WTC11 (cell line): ENCODE measurements around the gene TXNRD2. TPM values are rescaled to one million over a fixed set of nuclear protein-coding genes. Genes with fewer than 3 reads are reported as not detected.

Experiments
- ATAC-seq: fragments of 200-7000 bp; cut with Tn5 transposase; 2 replicates; pipeline ENCODE4 v1.10.0; 2021; ENCODE audit warnings: mild to moderate bottlenecking, moderate library complexity
- CTCF ChIA-PET: fragments of 300-600 bp; sonication (Branson Sonifier 250); formaldehyde crosslinking; loops from one replicate; lab custom pipeline; 2021; ENCODE audit warnings: antibody characterized with exemption; lab: Charles Lee
- POLR2A ChIA-PET: fragments of 350-600 bp; sonication (Branson Sonifier 250); formaldehyde crosslinking; loops from one replicate; lab custom pipeline; 2021; ENCODE audit warnings: antibody characterized with exemption; lab: Charles Lee
- DNase-seq: peaks from one replicate; pipeline ENCODE4 v3.0.0; 2021; ENCODE audit warnings: low spot score
- H3K27ac Mint-ChIP-seq: 2 replicates; pipeline ENCODE4 v1.8.0; 2021; ENCODE audit warnings: mixed read lengths
- H3K27me3 Mint-ChIP-seq: 2 replicates; pipeline ENCODE4 v1.8.0; 2021; ENCODE audit warnings: low read depth, mild to moderate bottlenecking, moderate library complexity, mixed read lengths
- H3K36me3 Mint-ChIP-seq: 2 replicates; pipeline ENCODE4 v1.8.0; 2021; ENCODE audit warnings: mixed read lengths
- H3K4me1 Mint-ChIP-seq: 2 replicates; pipeline ENCODE4 v1.8.0; 2022; ENCODE audit warnings: mixed read lengths
- H3K4me3 Mint-ChIP-seq: 2 replicates; pipeline ENCODE4 v1.8.0; 2021; ENCODE audit warnings: mild to moderate bottlenecking, moderate library complexity, mixed read lengths
- H3K9me3 Mint-ChIP-seq: 2 replicates; pipeline ENCODE4 v1.8.0; 2021; ENCODE audit warnings: mixed read lengths
- ATF2 ChIP-seq: sonication (generic); formaldehyde crosslinking; IDR thresholded peaks from 2 replicates; pipeline ENCODE4 v1.8.1; 2022; ENCODE audit warnings: low read depth, missing genetic modification reagents, borderline replicate concordance
- E2F4 ChIP-seq: sonication (generic); formaldehyde crosslinking; IDR thresholded peaks from 2 replicates; pipeline ENCODE4 v1.8.1; 2022; ENCODE audit warnings: low read depth, mild to moderate bottlenecking, moderate library complexity, missing genetic modification reagents, borderline replicate concordance
- ERG ChIP-seq: fragments of 250-450 bp; sonication (Bioruptor Pico); IDR thresholded peaks from 2 replicates; pipeline ENCODE4 v1.8.0; 2021; ENCODE audit warnings: mild to moderate bottlenecking
- MYBL2 ChIP-seq: sonication (generic); formaldehyde crosslinking; IDR thresholded peaks from 2 replicates; pipeline ENCODE4 v1.8.1; 2023; ENCODE audit warnings: mild to moderate bottlenecking, moderate library complexity, missing genetic modification reagents
- NFATC4 ChIP-seq: fragments of 250-450 bp; sonication (Bioruptor Pico); IDR thresholded peaks from 2 replicates; pipeline ENCODE4 v1.9.0; 2021; ENCODE audit warnings: mild to moderate bottlenecking
- NR1H2 ChIP-seq: sonication (generic); formaldehyde crosslinking; IDR thresholded peaks from 2 replicates; pipeline ENCODE4 v1.9.0; 2021; ENCODE audit warnings: mild to moderate bottlenecking, moderate library complexity, missing genetic modification reagents
- OVOL2 ChIP-seq: fragments of 250-450 bp; sonication (Bioruptor Pico); IDR thresholded peaks from 2 replicates; pipeline ENCODE4 v1.9.0; 2021; ENCODE audit warnings: mild to moderate bottlenecking, borderline replicate concordance
- PRRX2 ChIP-seq: fragments of 250-450 bp; sonication (Bioruptor Pico); IDR thresholded peaks from 2 replicates; pipeline ENCODE4 v1.8.0; 2021; ENCODE audit warnings: mild to moderate bottlenecking
- SMAD3 ChIP-seq: sonication (generic); formaldehyde crosslinking; IDR thresholded peaks from 2 replicates; pipeline ENCODE4 v1.8.0; 2022; ENCODE audit warnings: missing genetic modification reagents, mild to moderate bottlenecking, borderline replicate concordance
- TCF7 ChIP-seq: sonication (generic); formaldehyde crosslinking; IDR thresholded peaks from 2 replicates; pipeline ENCODE4 v1.8.0; 2022; ENCODE audit warnings: mild to moderate bottlenecking, low read depth, missing genetic modification reagents, moderate library complexity
- TEAD1 ChIP-seq: sonication (generic); formaldehyde crosslinking; IDR thresholded peaks from 2 replicates; pipeline ENCODE4 v1.8.0; 2022; ENCODE audit warnings: mild to moderate bottlenecking, missing genetic modification reagents
- TEAD4 ChIP-seq: sonication (generic); formaldehyde crosslinking; IDR thresholded peaks from 2 replicates; pipeline ENCODE4 v1.8.0; 2022; ENCODE audit warnings: mild to moderate bottlenecking, missing genetic modification reagents
- ZNF121 ChIP-seq: sonication (generic); formaldehyde crosslinking; IDR thresholded peaks from 2 replicates; pipeline ENCODE4 v1.8.0; 2023; ENCODE audit warnings: missing genetic modification reagents
- ZNF138 ChIP-seq: sonication (generic); formaldehyde crosslinking; conservative IDR thresholded peaks from 2 replicates; pipeline ENCODE4 v1.8.1; 2022; ENCODE audit warnings: mild to moderate bottlenecking, moderate library complexity, missing genetic modification reagents
- ZNF232 ChIP-seq: sonication (generic); formaldehyde crosslinking; IDR thresholded peaks from 2 replicates; pipeline ENCODE4 v1.8.0; 2022; ENCODE audit warnings: mild to moderate bottlenecking, missing genetic modification reagents
- ZNF263 ChIP-seq: sonication (generic); formaldehyde crosslinking; IDR thresholded peaks from 2 replicates; pipeline ENCODE4 v1.8.1; 2022; ENCODE audit warnings: low read depth, mild to moderate bottlenecking, moderate library complexity, missing genetic modification reagents
- ZNF416 ChIP-seq: fragments of 250-450 bp; sonication (Bioruptor Pico); IDR thresholded peaks from 2 replicates; pipeline ENCODE4 v1.9.0; 2021; ENCODE audit warnings: mild to moderate bottlenecking, inconsistent platforms
- ZNF423 ChIP-seq: fragments of 250-450 bp; sonication (Bioruptor Pico); IDR thresholded peaks from 2 replicates; pipeline ENCODE4 v2.1.2; 2022; ENCODE audit warnings: mild to moderate bottlenecking, moderate library complexity
- total RNA-seq: library from RNA; stranded (reverse); gene quantifications from 3 replicates; pipeline ENCODE4 v1.2.3, GENCODE V29; 2021
- TF ChIP-seq, protein P1 (sequence below): sonication (generic); formaldehyde crosslinking; IDR thresholded peaks from 2 replicates; pipeline ENCODE4 v1.8.0; 2022; ENCODE audit warnings: mild to moderate bottlenecking, missing genetic modification reagents

The TXNRD2 gene
- total RNA-seq, 1 experiment from 2014 or later, result 15.9 TPM

GRCh38 chr22:19979712-19980493 lies 38.3 kb upstream of the TXNRD2 start (continued):
- TF ChIP-seq ZNF263 (CRISPR knock-in tag), result no peak
- no peak for TF ChIP-seq NR1H2 (CRISPR knock-in tag)
- TF ChIP-seq NFATC4 (CRISPR knock-in tag), result no peak
- no peak for TF ChIP-seq SMAD3 (CRISPR knock-in tag)
- TF ChIP-seq, all 79 proteins: peak for 0

GRCh38 chr22:19978748-19979147 lies 37.1 kb upstream of the TXNRD2 start:
- CTCF ChIA-PET, result interaction anchor here (0.5 to 1.2 kb wide), 2 partner anchors 20 to 35 kb away, joined by 3 to 8 read pairs; no protein-coding TSS in a partner anchor

DNA sequence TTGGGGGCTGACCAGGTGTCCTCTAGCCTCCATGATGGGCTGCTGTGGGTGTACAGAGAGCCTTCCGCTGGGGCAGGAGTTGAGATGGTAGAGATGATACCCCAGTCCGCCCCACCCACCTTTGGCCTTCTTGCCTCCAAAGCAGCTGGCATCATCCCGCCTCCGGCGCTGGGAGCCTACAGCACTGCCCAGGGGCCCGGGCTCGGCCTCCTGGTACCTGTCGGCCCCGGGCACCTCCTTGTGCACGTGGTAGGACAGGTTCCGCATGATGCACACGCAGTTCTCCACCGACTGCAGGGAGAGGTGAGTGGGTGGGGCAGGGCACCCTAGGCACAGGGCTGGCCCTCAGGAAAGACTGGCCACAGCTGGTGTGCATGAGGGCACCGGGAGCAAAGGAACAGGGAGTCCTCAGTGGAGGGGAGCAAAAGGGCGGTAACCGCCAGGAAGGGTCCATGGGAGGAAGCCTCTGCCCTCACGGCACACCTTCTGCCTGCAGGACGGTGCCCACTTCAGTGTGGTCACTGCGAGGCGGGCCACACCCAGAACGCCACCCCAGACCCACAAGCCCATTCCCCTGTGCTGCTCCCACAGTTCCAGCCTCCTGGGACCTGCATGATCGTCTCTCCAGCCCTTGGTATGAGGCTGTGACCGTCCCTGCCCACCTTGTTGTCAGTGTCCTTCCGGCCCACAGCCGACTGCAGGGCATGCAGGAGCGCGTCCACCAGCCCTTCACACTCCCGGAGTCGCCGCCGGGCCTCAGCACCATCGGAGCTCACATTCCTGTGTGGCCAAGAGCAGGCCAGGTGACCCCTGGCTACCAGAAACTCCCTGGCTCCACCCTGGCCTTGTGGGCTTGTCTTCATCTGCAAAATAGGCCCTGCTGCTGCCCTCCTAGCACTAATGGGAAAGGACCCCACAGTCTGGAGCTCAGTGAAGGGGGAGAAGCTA lies 36.0 kb upstream of the TXNRD2 start:
- TF ChIP-seq MYBL2 (CRISPR knock-in tag), result no peak
- TF ChIP-seq, protein P1, sequence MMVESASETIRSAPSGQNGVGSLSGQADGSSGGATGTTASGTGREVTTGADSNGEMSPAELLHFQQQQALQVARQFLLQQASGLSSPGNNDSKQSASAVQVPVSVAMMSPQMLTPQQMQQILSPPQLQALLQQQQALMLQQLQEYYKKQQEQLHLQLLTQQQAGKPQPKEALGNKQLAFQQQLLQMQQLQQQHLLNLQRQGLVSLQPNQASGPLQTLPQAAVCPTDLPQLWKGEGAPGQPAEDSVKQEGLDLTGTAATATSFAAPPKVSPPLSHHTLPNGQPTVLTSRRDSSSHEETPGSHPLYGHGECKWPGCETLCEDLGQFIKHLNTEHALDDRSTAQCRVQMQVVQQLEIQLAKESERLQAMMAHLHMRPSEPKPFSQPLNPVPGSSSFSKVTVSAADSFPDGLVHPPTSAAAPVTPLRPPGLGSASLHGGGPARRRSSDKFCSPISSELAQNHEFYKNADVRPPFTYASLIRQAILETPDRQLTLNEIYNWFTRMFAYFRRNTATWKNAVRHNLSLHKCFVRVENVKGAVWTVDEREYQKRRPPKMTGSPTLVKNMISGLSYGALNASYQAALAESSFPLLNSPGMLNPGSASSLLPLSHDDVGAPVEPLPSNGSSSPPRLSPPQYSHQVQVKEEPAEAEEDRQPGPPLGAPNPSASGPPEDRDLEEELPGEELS (CRISPR knock-in tag), result no peak
- no peak for TF ChIP-seq ZNF423 (CRISPR knock-in tag)
- no peak for TF ChIP-seq TEAD4 (CRISPR knock-in tag)
- TF ChIP-seq OVOL2, result no peak
- no peak for TF ChIP-seq ZNF121 (CRISPR knock-in tag)
- no peak for TF ChIP-seq ERG
- TF ChIP-seq, all 79 proteins: peak for 0
- POLR2A ChIA-PET, result no interaction called here
- no peaks in the 10 kb centered on the region for H3K27me3 Mint-ChIP-seq
- no peak overlapping the region for H3K4me3 Mint-ChIP-seq
- H3K9me3 Mint-ChIP-seq, result no peaks in the 10 kb centered on the region
- DNase-seq (no peak), ATAC-seq (no peak)
- H3K27ac Mint-ChIP-seq, result no peak overlapping the region
- peaks cover 18% of the 10 kb centered on the region for H3K4me1 Mint-ChIP-seq
- H3K36me3 Mint-ChIP-seq, result peaks cover 13% of the 10 kb centered on the region; the same call in 1 of the 2 replicates
- CTCF ChIA-PET, result interaction anchor here (1.1 to 1.2 kb wide), 2 partner anchors 36 kb away, joined by 3 to 8 read pairs; no protein-coding TSS in a partner anchor

More at GRCh38 chr22:19978748-19979147, 37.1 kb upstream of the TXNRD2 start:
- Mint-ChIP-seq H3K36me3 (peaks cover 12% of the 10 kb centered on the region; the same call in 1 of the 2 replicates), H3K27me3 (no peaks in the 10 kb centered on the region), H3K27ac (no peak overlapping the region; the same call in 1 of the 2 replicates), H3K4me1 (peaks cover 18% of the 10 kb centered on the region), H3K9me3 (no peaks in the 10 kb centered on the region), H3K4me3 (no peak overlapping the region)
- POLR2A ChIA-PET, result no interaction called here
- TF ChIP-seq ZNF416 (CRISPR knock-in tag) (no peak), TCF7 (CRISPR knock-in tag) (no peak), ZNF138 (CRISPR knock-in tag) (no peak), E2F4 (CRISPR knock-in tag) (no peak), ATF2 (CRISPR knock-in tag) (no peak), NFATC4 (CRISPR knock-in tag) (no peak), PRRX2 (CRISPR knock-in tag) (no peak), TEAD1 (no peak), ZNF232 (CRISPR knock-in tag) (no peak)
- no peak for ATAC-seq
- DNase-seq, result no peak
